Activated B cell treated with CpG ODN at 0.5 μM for 24 hours (primary cell): ENCODE data around the gene RRM1. TPM values are rescaled to one million over a fixed set of nuclear protein-coding genes. Genes with fewer than 3 reads are reported as not detected.

ENCODE experiments used
- ATAC-seq: fragments of 200-7000 bp; cut with Tn5 transposase; one replicate; pipeline ENCODE4 v1.10.0; 2021; ENCODE audit warnings: low read depth, mild to moderate bottlenecking, moderate library complexity
- CTCF ChIA-PET: fragments of 350-600 bp; sonication (Branson Sonifier 250); formaldehyde crosslinking; loops from one replicate; lab custom pipeline; 2021; ENCODE audit warnings: antibody characterized with exemption; lab: Charles Lee
- POLR2A ChIA-PET: fragments of 350-600 bp; sonication (Branson Sonifier 250); formaldehyde crosslinking; loops from one replicate; lab custom pipeline; 2021; ENCODE audit warnings: antibody characterized with exemption; lab: Charles Lee
- DNase-seq: peaks from one replicate; pipeline ENCODE4 v3.0.0; 2022
- H3K27ac Mint-ChIP-seq: one replicate; pipeline ENCODE4 v1.8.0; 2020; ENCODE audit warnings: mixed read lengths
- H3K27me3 Mint-ChIP-seq: one replicate; pipeline ENCODE4 v1.8.0; 2021; ENCODE audit warnings: mixed read lengths
- H3K36me3 Mint-ChIP-seq: one replicate; pipeline ENCODE4 v1.8.0; 2021; ENCODE audit warnings: low read depth, mixed read lengths
- H3K4me1 Mint-ChIP-seq: one replicate; pipeline ENCODE4 v1.8.0; 2021; ENCODE audit warnings: mixed read lengths
- H3K4me3 Mint-ChIP-seq: one replicate; pipeline ENCODE4 v1.8.0; 2020; ENCODE audit warnings: mild to moderate bottlenecking, mixed read lengths
- H3K9me3 Mint-ChIP-seq: one replicate; pipeline ENCODE4 v1.8.0; 2020; ENCODE audit warnings: mixed read lengths
- CTCF ChIP-seq: fragments of 200-600 bp; IDR thresholded peaks from one replicate; pipeline ENCODE4 v1.8.0; 2022; ENCODE audit warnings: antibody characterized with exemption, mild to moderate bottlenecking
- intact Hi-C: fragments of 100-400 bp; cut with micrococcal nuclease; formaldehyde crosslinking; loops from one replicate; pipeline ENCODE4 v1.15.1; 2024
- total RNA-seq: library from RNA; stranded (reverse); gene quantifications from 2 replicates; pipeline ENCODE4 v1.2.3, GENCODE V29; 2022

Gene RRM1
- total RNA-seq, 1 donor from 2014 or later = 34.6 TPM

DNA sequence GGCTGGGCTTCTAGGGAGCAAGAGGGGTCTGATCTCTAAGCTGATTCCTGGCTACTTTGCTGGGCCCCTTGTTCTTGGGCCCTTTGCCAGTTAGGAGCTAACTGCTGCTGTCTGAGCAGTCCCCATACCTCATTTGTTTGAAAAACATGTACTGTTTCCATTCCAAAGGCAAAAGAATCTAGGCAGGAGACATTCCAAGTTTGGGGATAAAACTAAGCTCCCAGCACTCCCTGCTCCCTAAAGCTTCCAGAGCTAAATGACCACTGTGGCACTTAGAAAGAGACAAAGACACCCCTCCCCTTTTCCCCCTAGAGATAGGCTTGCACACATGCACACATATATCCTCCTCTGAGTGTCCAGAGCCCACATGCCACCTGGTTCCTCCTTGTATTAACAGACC, 22.7 kb upstream of the RRM1 start:
- H3K36me3 Mint-ChIP-seq = peaks cover 36% of the 10 kb centered on the region
- ChIA-PET POLR2A (interaction anchor here (1.3 to 3.6 kb wide), 5 partner anchors 14 to 231 kb away, joined by 3 to 37 read pairs (median 21); partner anchors contain the start of genes RHOG and STIM1), CTCF (interaction anchor here (0.7 to 14.1 kb wide), 38 partner anchors 8 to 369 kb away, joined by 3 to 526 read pairs (median 6); partner anchors contain the start of genes PGAP2, RHOG, RRM1 and STIM1)
- peaks cover 25% of the 10 kb centered on the region for H3K4me1 Mint-ChIP-seq
- ATAC-seq = no peak
- no peak overlapping the region for H3K4me3 Mint-ChIP-seq
- DNase-seq = no peak
- H3K9me3 Mint-ChIP-seq = no peaks in the 10 kb centered on the region
- intact Hi-C loops = loop anchor here (1.0 to 5.0 kb wide), 8 partner anchors 14 to 617 kb away; partner anchors contain the start of gene RHOG
- no peak for TF ChIP-seq CTCF
- peak overlapping the region; percentile 69 for H3K27ac Mint-ChIP-seq
- H3K27me3 Mint-ChIP-seq = no peaks in the 10 kb centered on the region

- intact Hi-C loops = loop anchor here (1.0 to 5.0 kb wide), 8 partner anchors 14 to 618 kb away; partner anchors contain the start of gene RHOG
- Mint-ChIP-seq H3K36me3 (peaks cover 39% of the 10 kb centered on the region), H3K27ac (peak overlapping the region; percentile 77), H3K4me3 (no peak overlapping the region), H3K27me3 (no peaks in the 10 kb centered on the region), H3K4me1 (peaks cover 18% of the 10 kb centered on the region), H3K9me3 (no peaks in the 10 kb centered on the region)
- no peak for TF ChIP-seq CTCF
- peak; percentile 79 for ATAC-seq
- CTCF ChIA-PET = interaction anchor here (0.7 to 14.1 kb wide), 48 partner anchors 9 to 370 kb away, joined by 3 to 526 read pairs (median 5); partner anchors contain the start of genes PGAP2, RHOG, RRM1 and STIM1
- POLR2A ChIA-PET = interaction anchor here (0.5 to 3.6 kb wide), 8 partner anchors 15 to 231 kb away, joined by 3 to 37 read pairs (median 5); partner anchors contain the start of genes RHOG and STIM1
- DNase-seq = no peak
These were observed 21.8 kb upstream of the RRM1 start for GRCh38 chr11:4072668-4073285.

- Mint-ChIP-seq H3K27ac (no peak overlapping the region), H3K36me3 (peaks cover 42% of the 10 kb centered on the region), H3K27me3 (no peaks in the 10 kb centered on the region), H3K9me3 (no peaks in the 10 kb centered on the region), H3K4me1 (peaks cover 8% of the 10 kb centered on the region), H3K4me3 (no peak overlapping the region)
- TF ChIP-seq CTCF = no peak
- ChIA-PET CTCF (interaction anchor here (0.7 to 14.1 kb wide), 8 partner anchors 8 to 289 kb away, joined by 3 to 526 read pairs (median 17); partner anchors contain the start of genes PGAP2, RHOG and STIM1), POLR2A (interaction anchor here (0.6 to 3.6 kb wide), 5 partner anchors 219 to 293 kb away, joined by 3 to 37 read pairs (median 18); partner anchors contain the start of gene STIM1)
- intact Hi-C loops = loop anchor here (5.0 kb wide), 1 partner anchor 92 kb away; no protein-coding TSS in a partner anchor
- DNase-seq (no peak), ATAC-seq (no peak)
These were observed 20.3 kb upstream of the RRM1 start for GRCh38 chr11:4074266-4074665.

- POLR2A ChIA-PET = interaction anchor here (0.9 kb wide), 1 partner anchor 235 kb away, joined by 7 read pairs; no protein-coding TSS in a partner anchor
- CTCF ChIA-PET = no interaction called here
- no peak for ATAC-seq
- intact Hi-C loops = no loop called here
- H3K27me3 Mint-ChIP-seq = no peaks in the 10 kb centered on the region
- H3K4me1 Mint-ChIP-seq = peaks cover 5% of the 10 kb centered on the region
- DNase-seq = no peak
- no peak overlapping the region for H3K4me3 Mint-ChIP-seq
- no peaks in the 10 kb centered on the region for H3K9me3 Mint-ChIP-seq
- no peak for TF ChIP-seq CTCF
- H3K36me3 Mint-ChIP-seq = peaks cover 46% of the 10 kb centered on the region
- no peak overlapping the region for H3K27ac Mint-ChIP-seq
These were observed 17.8 kb upstream of the RRM1 start for GRCh38 chr11:4076774-4077173.

DNA sequence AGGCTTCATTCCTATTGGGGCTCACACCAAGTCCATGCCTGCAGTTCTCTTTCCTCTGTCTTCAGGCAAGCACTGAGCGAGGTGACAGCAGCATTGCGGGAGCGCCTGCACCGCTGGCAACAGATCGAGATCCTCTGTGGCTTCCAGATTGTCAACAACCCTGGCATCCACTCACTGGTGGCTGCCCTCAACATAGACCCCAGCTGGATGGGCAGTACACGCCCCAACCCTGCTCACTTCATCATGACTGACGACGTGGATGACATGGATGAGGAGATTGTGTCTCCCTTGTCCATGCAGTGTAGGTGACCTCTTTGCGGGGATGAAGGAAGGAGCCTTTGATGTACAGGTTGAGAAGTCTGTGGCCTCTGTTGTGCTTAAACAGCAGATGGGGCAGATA, 11.4 kb upstream of the RRM1 start:
- H3K27ac Mint-ChIP-seq = no peak overlapping the region
- ATAC-seq = no peak
- CTCF ChIA-PET = interaction anchor here (1.8 to 2.4 kb wide), 2 partner anchors 10 to 229 kb away, joined by 6 to 13 read pairs; no protein-coding TSS in a partner anchor

More for the DNA sequence above, 11.4 kb upstream of the RRM1 start:
- Mint-ChIP-seq H3K9me3 (no peaks in the 10 kb centered on the region), H3K36me3 (peaks cover 68% of the 10 kb centered on the region), H3K4me3 (no peak overlapping the region), H3K4me1 (peaks cover 5% of the 10 kb centered on the region), H3K27me3 (no peaks in the 10 kb centered on the region)
- intact Hi-C loops = no loop called here
- DNase-seq = no peak
- POLR2A ChIA-PET = no interaction called here
- no peak for TF ChIP-seq CTCF
